Erythroblast (primary cell): ENCODE results near the gene LURAP1L.
A peak's percentile ranks its signal among the peaks of the same experiment; 100 is the strongest.

Source experiments
- DNase-seq, 2 experiments: peaks; one replicate each; lab custom pipeline; 2025; lab: John Stamatoyannopoulos, UW
- GATA1 ChIP-seq: IDR thresholded peaks from 2 replicates; pipeline ENCODE4 v1.6.1; 2011; ENCODE audit warnings: low read depth, mild to moderate bottlenecking, control low read depth, low read length, moderate library complexity
- POLR2A ChIP-seq: IDR thresholded peaks from 2 replicates; pipeline ENCODE4 v1.6.1; 2011; ENCODE audit warnings: mild to moderate bottlenecking, low read length

Gene LURAP1L

GRCh38 chr9:12784461-12785259, 9.8 kb downstream of the LURAP1L start:
- TF ChIP-seq POLR2A: no peak
- TF ChIP-seq GATA1: no peak
- DNase-seq: peak in 1 of 2 experiments; percentile 12

- no peak for DNase-seq
Measured at GRCh38 chr9:12785260-12785770, 10.5 kb downstream of the LURAP1L start.

GRCh38 chr9:12785941-12786340, 11.1 kb downstream of the LURAP1L start:
- TF ChIP-seq GATA1: no peak
- TF ChIP-seq POLR2A: no peak

More at GRCh38 chr9:12785260-12785770, 10.5 kb downstream of the LURAP1L start:
- TF ChIP-seq POLR2A (no peak), GATA1 (no peak)

GRCh38 chr9:12790001-12790400, 15.2 kb downstream of the LURAP1L start:
- TF ChIP-seq GATA1 (no peak), POLR2A (no peak)
- no peak for DNase-seq

More at GRCh38 chr9:12785941-12786340, 11.1 kb downstream of the LURAP1L start:
- DNase-seq: no peak

- DNase-seq: no peak
- TF ChIP-seq POLR2A (no peak), GATA1 (no peak)
Measured at GRCh38 chr9:12790883-12791282, 16.1 kb downstream of the LURAP1L start.

GRCh38 chr9:12794101-12794799, 19.4 kb downstream of the LURAP1L start:
- TF ChIP-seq POLR2A (no peak), GATA1 (no peak)
- no peak for DNase-seq

GRCh38 chr9:12796601-12797000, 21.8 kb downstream of the LURAP1L start:
- TF ChIP-seq GATA1 (no peak), POLR2A (no peak)
- DNase-seq: no peak

GRCh38 chr9:12797037-12797436, 22.2 kb downstream of the LURAP1L start:
- no peak for DNase-seq
- no peak for TF ChIP-seq GATA1
- no peak for TF ChIP-seq POLR2A

- TF ChIP-seq GATA1 (no peak), POLR2A (no peak)
- DNase-seq: no peak
Measured at GRCh38 chr9:12798066-12798770, 23.4 kb downstream of the LURAP1L start.

GRCh38 chr9:12801187-12801586, 26.4 kb downstream of the LURAP1L start:
- DNase-seq: no peak
- TF ChIP-seq GATA1: no peak
- no peak for TF ChIP-seq POLR2A

GRCh38 chr9:12801663-12802062, 26.8 kb downstream of the LURAP1L start:
- DNase-seq: no peak
- no peak for TF ChIP-seq GATA1
- no peak for TF ChIP-seq POLR2A

- DNase-seq: no peak
- TF ChIP-seq POLR2A (no peak), GATA1 (no peak)
Measured at GRCh38 chr9:12802093-12802492, 27.3 kb downstream of the LURAP1L start.

- no peak for DNase-seq
- no peak for TF ChIP-seq GATA1
- TF ChIP-seq POLR2A: no peak
Measured at GRCh38 chr9:12808569-12808968, 33.7 kb downstream of the LURAP1L start.
